Ureter (tissue), 1 donor: ENCODE results near the gene ZBTB32. TPM values are rescaled to one million over a fixed set of nuclear protein-coding genes. Genes with fewer than 3 reads are reported as not detected.
"Not testable (repeated sequence)": the region's sequence is repeated elsewhere in the genome, so short reads cannot be mapped to it uniquely, and the experiment has no call there.

ENCODE experiments used
- DNase-seq: peaks from one replicate; pipeline ENCODE4 v3.0.0-alpha.2; 2020; ENCODE audit warnings: low spot score
- total RNA-seq: library from RNA; stranded (reverse); gene quantifications from one replicate; pipeline ENCODE4 v1.2.4, GENCODE V29; 2023
- donor health status: DM: yes; HTN: yes; CAD: no.

Gene ZBTB32, protein sequence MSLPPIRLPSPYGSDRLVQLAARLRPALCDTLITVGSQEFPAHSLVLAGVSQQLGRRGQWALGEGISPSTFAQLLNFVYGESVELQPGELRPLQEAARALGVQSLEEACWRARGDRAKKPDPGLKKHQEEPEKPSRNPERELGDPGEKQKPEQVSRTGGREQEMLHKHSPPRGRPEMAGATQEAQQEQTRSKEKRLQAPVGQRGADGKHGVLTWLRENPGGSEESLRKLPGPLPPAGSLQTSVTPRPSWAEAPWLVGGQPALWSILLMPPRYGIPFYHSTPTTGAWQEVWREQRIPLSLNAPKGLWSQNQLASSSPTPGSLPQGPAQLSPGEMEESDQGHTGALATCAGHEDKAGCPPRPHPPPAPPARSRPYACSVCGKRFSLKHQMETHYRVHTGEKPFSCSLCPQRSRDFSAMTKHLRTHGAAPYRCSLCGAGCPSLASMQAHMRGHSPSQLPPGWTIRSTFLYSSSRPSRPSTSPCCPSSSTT
- total RNA-seq = not detected

DNA sequence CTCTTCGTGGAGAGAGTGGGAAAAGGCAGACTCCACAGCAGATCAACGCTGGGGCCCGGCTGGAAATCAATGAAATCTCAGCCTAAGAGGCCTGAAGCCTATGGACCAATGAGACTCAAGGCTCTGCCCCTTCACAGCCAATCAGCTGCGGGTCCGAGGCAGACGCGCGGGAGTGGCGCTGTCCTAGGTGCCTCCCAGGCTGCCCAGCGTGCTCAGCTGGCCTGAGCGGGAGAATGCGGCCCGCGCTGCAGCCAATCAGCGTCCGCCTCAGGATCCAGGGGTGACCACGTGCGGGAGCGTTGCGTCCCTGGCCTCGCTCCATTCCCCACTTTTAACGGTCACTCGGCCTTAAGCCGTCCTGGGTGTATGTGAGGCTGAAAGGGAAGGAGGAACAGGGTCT lies at the start of gene ZBTB32:
TSS of gene ZBTB32 (plus strand) at position 341 of the 400 bp plus-strand sequence. CDS start 10,069 bp downstream, outside the sequence.
- DNase-seq = no peak

GRCh38 chr19:35654828-35655227 lies 49.5 kb upstream of the ZBTB32 start:
- DNase-seq = not testable (repeated sequence)

DNA sequence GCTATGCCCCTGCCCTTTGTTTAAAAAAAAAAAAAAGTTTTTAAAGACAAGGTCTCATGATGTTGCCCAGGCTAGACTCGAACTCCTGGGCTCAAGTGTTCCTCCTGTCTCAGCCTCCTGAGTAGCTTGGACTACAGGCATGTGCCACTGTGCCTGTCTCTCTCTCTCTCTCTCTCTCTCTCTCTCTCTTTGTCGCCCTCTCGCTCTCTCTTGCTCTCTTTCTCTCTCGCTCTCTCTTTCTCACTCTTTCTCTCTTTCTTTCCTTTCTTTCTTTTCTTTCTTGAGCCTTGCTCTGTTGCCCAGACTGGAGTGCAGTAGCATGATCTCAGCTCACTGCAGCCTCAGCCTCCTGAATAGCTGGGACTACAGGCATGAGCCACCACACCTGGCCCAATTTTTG lies 48.8 kb upstream of the ZBTB32 start:
- DNase-seq = no peak

DNA sequence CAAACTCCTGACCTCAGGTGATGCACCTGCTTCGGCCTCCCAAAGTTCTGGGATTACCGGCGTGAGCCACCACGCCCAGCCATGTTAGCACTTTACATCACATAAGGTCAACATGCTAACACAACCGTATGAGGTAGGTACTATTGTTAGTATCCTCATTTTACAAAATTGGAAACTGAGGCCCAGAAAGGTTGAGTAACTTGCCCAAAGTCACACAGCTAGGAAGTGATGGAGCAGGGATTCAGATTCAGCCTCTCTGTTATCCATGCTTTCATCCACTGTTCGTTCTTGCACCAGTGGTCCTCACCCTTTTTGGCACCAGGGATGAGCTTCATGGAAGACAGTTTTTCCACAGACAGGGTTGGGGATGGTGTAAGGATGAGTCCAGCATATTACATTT lies 47.7 kb upstream of the ZBTB32 start:
- DNase-seq = no peak

GRCh38 chr19:35657904-35658700 lies 46.3 kb upstream of the ZBTB32 start:
- no peak for DNase-seq

- DNase-seq = no peak
Observed at GRCh38 chr19:35661995-35662340, 42.4 kb upstream of the ZBTB32 start.

DNA sequence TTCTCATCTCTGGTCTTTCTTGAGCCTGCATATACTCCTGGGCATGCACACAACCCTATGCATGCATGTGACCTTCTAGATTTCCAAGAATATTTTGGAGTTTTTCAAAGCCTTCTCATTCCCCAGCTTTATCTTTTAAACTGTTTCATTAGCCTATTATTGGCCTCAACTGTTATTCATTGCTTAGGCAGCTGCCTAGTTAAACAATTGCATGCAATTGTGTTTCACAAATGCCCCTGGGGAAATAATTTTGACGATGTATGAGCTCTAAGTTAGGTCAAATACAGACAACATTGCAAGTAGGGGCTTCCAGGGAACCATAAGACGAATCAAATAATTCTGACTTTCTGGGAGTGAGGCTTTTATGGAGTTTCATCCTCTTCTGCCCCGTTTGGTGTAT lies 40.4 kb upstream of the ZBTB32 start:
- DNase-seq = no peak

DNA sequence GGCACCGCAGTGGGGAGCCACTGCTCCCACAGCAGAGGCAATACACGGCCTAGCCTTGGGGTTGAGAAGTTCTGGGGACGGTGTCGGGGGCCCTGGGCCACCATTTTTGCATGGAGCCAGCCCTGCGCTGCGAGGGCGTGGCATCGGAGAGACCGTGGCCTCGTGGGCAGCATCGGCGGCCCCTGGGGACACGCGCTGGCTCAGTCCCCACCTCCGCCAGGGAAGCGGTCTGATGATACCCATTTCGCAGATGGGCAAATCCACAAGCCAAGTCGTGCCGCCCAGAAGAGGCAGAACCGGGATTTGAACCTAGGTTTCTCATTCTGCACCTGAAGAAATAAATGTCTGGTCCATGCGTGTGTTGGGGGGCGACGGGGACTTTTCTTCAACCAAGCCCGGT lies 39.2 kb upstream of the ZBTB32 start:
- DNase-seq = no peak

GRCh38 chr19:35665604-35666003 lies 38.8 kb upstream of the ZBTB32 start:
- no peak for DNase-seq

DNA sequence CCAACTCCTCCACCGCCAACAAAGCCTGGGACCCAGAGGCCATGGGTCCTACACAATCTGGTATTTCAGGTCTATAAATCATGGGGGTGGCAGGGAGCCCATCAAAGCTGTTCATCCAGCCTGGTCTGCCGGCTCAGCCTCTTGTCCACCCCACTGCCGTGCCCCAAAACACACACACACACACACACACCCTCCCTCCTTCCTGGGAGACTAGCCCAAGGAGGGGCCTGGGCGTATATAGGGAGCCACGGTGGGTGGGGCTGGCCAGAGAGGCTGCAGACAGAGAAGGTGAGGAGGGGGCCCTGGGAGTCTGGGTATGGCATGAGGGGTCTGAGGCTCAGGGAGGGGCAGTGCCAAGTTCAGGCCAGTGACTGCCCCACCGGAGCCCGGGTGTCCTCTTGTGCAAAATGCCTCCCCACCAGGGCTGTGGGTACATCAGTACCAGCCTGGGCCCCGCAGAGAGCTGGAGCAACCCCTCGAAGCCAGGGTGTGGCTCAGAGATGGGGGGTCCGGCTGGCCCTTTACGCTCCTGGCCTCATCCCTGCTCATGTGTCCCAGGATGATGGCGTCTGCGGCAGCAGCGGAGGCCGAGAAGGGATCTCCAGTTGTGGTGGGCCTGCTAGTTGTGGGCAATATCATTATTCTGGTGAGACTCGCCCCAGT lies 38.0 kb upstream of the ZBTB32 start, which contains the start of gene UPK1A:
TSS of gene UPK1A (plus strand) at position 267 of the 663 bp plus-strand sequence. CDS start at position 563, 296 bp downstream.
- DNase-seq = peak; percentile 82

DNA sequence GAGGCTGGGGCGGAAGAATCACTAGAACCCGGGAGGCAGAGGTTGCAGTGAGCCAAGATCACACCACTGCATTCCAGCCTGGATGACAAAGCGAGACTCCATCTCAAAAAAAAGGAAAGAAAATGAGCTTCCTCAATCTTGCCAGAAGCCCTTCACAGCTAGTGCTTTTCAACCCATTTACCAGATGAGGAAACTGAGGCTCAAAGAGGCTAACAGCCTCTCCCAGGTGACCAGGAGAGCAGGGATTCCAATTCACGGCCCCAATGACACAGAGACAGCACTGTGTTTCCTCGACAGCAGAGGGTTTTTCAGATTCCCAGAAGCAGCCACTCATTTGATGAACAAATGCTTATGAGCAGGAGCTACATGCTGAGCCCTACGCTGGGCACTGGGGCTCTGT lies 34.8 kb upstream of the ZBTB32 start:
- DNase-seq = no peak

GRCh38 chr19:35669974-35670373 lies 34.4 kb upstream of the ZBTB32 start:
- DNase-seq = no peak

GRCh38 chr19:35670686-35671085 lies 33.7 kb upstream of the ZBTB32 start:
- DNase-seq = no peak

- no peak for DNase-seq
Observed at GRCh38 chr19:35671818-35672217, 32.5 kb upstream of the ZBTB32 start.

DNA sequence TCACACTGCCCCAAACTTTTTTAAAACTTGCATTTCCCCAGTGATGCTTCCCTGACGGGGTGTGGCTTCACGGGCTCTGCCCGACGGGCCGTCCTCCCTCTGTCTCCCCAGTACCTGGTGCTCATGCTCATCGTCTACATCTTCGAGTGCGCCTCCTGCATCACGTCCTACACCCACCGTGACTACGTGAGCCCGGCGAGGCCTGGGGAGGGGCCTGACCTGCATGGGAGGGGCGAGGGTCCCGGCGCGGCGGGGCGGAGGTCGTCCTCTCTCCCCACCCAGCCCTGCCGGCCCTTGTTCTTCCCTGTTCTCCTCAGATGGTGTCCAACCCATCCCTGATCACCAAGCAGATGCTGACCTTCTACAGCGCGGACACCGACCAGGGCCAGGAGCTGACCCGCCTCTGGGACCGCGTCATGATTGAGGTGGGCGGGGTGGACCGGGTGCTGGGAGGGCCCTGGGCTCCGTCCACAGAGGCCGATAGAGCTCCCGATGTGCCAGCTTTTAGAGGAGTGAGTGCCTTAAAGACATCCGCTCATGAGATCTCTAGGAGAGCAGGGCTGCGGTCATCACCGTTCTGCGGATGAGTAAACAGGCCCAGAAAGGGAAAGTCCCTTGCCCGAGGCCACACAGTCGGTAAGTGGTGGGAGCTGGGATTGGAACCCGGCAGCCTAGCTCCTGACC lies 31.1 kb upstream of the ZBTB32 start:
- DNase-seq = no peak

GRCh38 chr19:35675589-35676140 lies 28.7 kb upstream of the ZBTB32 start:
- no peak for DNase-seq

- no peak for DNase-seq
Observed at GRCh38 chr19:35689836-35690235, 14.5 kb upstream of the ZBTB32 start.

DNA sequence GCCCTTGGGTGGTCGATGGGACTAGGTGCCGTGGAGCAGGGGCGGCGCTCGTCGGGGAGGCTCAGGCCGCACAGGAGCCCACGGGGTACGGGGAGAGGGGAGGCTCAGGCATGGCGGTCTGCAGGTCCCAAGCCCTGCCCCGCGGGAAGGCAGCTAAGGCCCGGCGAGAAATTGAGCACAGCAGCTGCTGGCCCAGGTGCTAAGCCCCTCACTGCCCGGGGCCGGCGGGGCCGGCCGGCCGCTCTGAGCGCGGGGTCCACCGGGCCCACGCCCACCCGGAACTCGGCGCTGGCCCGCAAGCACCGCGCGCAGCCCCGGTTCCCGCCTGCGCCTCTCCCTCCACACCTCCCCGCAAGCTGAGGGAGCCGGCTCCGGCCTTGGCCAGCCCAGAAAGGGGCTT lies 13.3 kb upstream of the ZBTB32 start:
- DNase-seq = not testable (repeated sequence)

DNA sequence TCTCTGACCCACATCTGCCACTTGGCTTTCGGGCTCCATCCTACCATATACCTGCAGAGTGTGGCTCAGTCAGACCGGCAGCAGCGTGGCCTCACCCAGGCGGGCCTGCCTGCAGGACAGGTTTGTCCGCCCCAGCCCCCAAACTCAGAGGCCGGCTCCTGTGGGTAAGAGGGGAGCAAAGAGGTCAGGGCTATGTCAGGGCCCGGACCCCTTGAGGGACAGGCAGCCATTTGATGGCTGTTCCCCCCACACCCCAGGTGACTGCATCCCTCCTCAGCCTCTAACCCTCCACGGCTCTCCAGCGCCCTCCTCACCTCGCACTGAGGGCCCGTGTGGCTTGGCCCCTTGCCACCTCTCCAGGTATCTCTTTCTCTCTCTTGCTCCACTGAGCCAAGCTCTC lies 12.3 kb upstream of the ZBTB32 start:
- peak; percentile 80 for DNase-seq

DNA sequence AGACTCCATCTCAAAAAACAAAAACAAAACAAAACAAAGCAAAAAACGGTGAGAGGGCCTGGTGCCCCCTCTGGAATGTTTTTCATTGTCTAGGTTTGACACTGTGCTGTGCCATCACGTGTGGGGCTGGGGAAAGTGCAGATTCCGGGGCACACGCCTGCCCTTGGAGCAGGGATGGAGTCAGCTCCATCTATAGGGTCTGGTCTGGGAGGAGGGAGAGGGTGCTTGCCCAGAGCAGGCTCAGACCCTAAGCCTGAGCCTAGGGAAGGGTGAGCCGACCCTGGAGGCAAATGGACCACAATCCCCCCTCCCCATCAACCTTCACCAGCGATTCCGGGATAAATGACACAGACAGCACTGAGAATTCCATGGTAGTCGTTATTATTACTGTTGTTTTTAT lies 10.9 kb upstream of the ZBTB32 start:
- DNase-seq = no peak

GRCh38 chr19:35693835-35694599 lies 10.3 kb upstream of the ZBTB32 start:
- peak; percentile 89 for DNase-seq
